Activated naive CD8-positive, alpha-beta T cell (primary cell): ENCODE data around the gene MCM8.
A peak's percentile ranks its signal among the peaks of the same experiment; 100 is the strongest.

Experiments used
- H3K27ac Mint-ChIP-seq: one replicate; pipeline ENCODE4 v1.8.0; 2021; ENCODE audit warnings: mixed read lengths
- H3K27me3 Mint-ChIP-seq: one replicate; pipeline ENCODE4 v1.8.0; 2021; ENCODE audit warnings: mixed read lengths
- H3K36me3 Mint-ChIP-seq: one replicate; pipeline ENCODE4 v1.8.0; 2021; ENCODE audit warnings: mixed read lengths
- H3K4me1 Mint-ChIP-seq: one replicate; pipeline ENCODE4 v1.8.0; 2021; ENCODE audit warnings: low read depth, mixed read lengths
- H3K4me3 Mint-ChIP-seq: one replicate; pipeline ENCODE4 v1.8.0; 2021; ENCODE audit warnings: mild to moderate bottlenecking, mixed read lengths
- H3K9me3 Mint-ChIP-seq: one replicate; pipeline ENCODE4 v1.8.0; 2021; ENCODE audit warnings: low read depth, mixed read lengths

Gene MCM8

DNA sequence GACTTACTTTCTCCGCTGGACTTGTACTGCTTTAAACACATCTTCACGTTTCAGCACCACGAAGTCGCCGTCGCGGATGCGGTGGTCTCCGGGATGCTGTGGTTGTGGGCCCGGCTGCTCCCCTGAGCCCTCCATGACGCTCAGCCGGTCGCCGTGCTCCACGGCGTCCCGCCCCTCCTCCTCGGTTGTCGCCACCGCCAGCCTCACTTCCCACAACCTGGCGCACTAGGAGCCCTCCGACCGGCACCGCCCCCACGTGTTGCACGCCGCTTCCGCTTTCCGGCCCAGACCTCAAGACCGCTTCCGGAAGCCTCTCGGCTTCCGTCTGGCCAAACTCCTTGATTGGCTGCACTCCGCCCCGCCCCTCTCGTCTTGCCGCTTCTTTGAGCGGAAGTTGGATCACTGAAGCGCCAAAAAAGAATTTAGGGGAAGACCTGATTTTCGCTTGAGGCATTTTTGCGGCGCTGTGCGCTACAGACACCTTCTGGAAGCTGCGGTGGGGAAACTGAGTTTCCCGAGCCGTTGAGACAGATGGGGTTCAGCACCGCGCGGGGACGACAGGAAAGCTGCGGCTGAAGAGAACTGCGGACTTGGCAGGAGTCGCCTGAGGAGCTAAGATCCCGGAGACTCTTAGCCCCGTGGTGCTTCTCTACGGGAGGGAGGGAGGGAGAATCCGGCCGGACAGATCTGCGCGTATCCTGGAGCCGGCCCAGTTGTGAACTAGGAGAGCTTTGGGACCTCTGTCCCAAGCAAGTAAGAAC is at the start of gene MCM8, which contains the start of gene TRMT6:
Gene MCM8, plus strand, starts transcription at position 382 of the 761 bp plus-strand sequence. CDS start 1,364 bp downstream, outside the sequence.
Gene TRMT6, minus strand, starts transcription at position 263 of the 761 bp plus-strand sequence. Its CDS starts 128 bp downstream, at position 135.
- Mint-ChIP-seq H3K9me3 (no peaks in the 10 kb centered on the region), H3K4me1 (peaks cover 40% of the 10 kb centered on the region), H3K36me3 (peaks cover 14% of the 10 kb centered on the region)

DNA sequence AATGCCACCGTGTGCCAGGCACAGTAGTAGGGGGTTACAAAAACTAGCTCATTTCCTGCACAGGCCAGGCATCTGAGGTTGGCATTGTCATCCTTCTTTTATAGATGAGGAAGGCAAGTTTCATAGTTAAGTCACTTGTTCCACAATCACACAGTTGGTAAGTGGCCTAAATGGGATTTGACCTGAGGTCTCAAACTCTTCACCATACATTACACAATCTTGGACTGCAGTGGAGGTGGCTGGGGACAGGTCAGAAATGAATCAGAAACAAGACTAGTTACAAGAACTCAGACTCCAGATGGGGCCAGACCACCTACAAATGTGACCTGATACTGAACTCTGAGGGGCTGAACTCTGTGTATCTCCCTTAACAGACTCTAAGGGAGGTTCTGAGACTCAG is 49.5 kb upstream of the MCM8 start:
- Mint-ChIP-seq H3K4me3 (no peak overlapping the region), H3K27ac (no peak overlapping the region), H3K9me3 (no peaks in the 10 kb centered on the region), H3K36me3 (no peaks in the 10 kb centered on the region), H3K4me1 (no peaks in the 10 kb centered on the region), H3K27me3 (peaks cover 23% of the 10 kb centered on the region)

More for the DNA sequence above, at the start of gene MCM8, which contains the start of gene TRMT6:
- Mint-ChIP-seq H3K27ac (peak within 1 kb of the TSS; percentile 96), H3K27me3 (no peaks in the 10 kb centered on the region), H3K4me3 (peak within 1 kb of the TSS; percentile 98)

DNA sequence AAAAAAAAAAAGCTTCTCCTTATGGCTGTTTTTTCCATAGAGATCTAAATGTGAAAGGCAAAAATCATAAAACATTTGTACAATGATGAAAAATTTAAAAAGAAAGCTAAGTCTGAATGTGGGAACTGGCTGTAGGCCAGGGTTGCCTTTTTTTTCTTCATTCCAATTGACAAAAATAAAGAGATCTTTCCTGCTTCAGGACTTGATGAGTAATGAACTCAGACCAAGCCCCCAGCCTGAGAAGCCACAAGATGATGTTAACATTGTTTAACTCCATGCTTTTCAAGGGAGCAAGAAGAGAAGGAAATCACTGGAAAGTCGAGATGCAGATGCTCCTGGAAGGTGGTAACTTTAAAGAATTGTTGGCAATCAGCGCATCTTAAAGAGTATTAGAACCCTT is 41.5 kb upstream of the MCM8 start:
- Mint-ChIP-seq H3K4me3 (no peak overlapping the region), H3K4me1 (peaks cover 10% of the 10 kb centered on the region)

DNA sequence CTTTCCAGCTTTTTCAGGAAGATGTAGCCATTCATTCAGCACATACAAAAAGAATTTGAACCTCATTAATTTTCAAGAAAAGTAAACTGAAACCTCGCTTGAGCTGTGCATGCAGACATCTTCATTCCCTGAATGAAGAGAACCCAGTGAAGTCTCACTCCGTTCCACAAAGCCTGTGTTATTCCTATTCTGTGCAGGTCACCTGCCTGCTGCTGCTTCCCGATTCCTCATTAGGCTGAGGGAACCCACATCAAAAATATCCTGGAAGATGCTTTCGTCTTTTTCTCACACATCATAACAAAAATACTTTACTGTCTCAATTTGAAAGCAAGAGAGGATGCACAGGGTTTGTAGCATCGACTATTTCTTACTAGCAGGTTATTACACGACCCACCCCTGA is 40.3 kb upstream of the MCM8 start:
- Mint-ChIP-seq H3K4me3 (peak overlapping the region; percentile 75), H3K9me3 (no peaks in the 10 kb centered on the region), H3K4me1 (peaks cover 10% of the 10 kb centered on the region), H3K27me3 (peaks cover 51% of the 10 kb centered on the region), H3K27ac (no peak overlapping the region), H3K36me3 (no peaks in the 10 kb centered on the region)

More for the DNA sequence above, 41.5 kb upstream of the MCM8 start:
- peaks cover 49% of the 10 kb centered on the region for H3K27me3 Mint-ChIP-seq
- H3K36me3 Mint-ChIP-seq = no peaks in the 10 kb centered on the region
- no peak overlapping the region for H3K27ac Mint-ChIP-seq
- no peaks in the 10 kb centered on the region for H3K9me3 Mint-ChIP-seq

DNA sequence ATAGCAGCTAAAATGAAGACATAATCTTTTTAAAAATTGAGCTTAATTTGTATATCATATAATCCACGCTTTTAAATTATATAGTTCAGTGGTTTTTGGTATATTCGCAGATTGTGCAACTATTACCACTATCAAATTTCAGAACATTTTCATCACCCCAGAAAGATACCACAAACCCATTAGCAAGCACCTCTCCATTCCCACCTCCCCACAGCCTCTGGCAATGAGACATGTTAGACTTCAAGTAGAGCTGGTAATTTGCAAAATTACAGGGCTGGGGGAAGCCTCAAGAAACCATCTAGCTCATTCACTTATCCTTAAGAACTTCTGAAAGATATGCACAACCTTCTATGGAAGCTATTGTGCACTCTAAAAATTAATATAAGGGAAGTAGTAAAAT is 37.3 kb upstream of the MCM8 start:
- no peaks in the 10 kb centered on the region for H3K9me3 Mint-ChIP-seq
- H3K4me3 Mint-ChIP-seq = no peak overlapping the region
- no peaks in the 10 kb centered on the region for H3K36me3 Mint-ChIP-seq
- H3K27me3 Mint-ChIP-seq = peaks cover 37% of the 10 kb centered on the region
- H3K4me1 Mint-ChIP-seq = peaks cover 10% of the 10 kb centered on the region
- H3K27ac Mint-ChIP-seq = no peak overlapping the region

DNA sequence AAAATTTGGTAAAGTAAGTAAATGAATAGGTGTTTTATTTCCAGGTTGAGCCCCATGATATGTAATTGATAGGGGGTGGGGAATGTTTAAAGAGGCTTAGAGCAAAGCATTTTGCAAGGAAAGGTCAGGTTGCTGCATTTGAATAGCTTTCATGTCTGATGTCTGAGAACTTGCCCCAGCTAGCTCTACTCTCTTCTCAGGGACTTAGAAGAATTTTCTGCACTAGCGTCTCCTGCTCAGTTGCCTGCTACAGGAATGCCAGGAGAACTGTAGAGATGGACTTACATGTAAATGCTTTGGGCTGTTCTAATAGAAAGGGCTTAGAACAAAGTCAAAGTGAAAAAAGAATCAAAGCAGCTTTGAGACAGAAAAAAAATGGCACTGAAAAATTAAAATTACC is 35.6 kb upstream of the MCM8 start:
- H3K27ac Mint-ChIP-seq = no peak overlapping the region
- H3K4me1 Mint-ChIP-seq = peaks cover 21% of the 10 kb centered on the region
- no peaks in the 10 kb centered on the region for H3K9me3 Mint-ChIP-seq
- H3K27me3 Mint-ChIP-seq = peaks cover 32% of the 10 kb centered on the region
- no peak overlapping the region for H3K4me3 Mint-ChIP-seq
- no peaks in the 10 kb centered on the region for H3K36me3 Mint-ChIP-seq

DNA sequence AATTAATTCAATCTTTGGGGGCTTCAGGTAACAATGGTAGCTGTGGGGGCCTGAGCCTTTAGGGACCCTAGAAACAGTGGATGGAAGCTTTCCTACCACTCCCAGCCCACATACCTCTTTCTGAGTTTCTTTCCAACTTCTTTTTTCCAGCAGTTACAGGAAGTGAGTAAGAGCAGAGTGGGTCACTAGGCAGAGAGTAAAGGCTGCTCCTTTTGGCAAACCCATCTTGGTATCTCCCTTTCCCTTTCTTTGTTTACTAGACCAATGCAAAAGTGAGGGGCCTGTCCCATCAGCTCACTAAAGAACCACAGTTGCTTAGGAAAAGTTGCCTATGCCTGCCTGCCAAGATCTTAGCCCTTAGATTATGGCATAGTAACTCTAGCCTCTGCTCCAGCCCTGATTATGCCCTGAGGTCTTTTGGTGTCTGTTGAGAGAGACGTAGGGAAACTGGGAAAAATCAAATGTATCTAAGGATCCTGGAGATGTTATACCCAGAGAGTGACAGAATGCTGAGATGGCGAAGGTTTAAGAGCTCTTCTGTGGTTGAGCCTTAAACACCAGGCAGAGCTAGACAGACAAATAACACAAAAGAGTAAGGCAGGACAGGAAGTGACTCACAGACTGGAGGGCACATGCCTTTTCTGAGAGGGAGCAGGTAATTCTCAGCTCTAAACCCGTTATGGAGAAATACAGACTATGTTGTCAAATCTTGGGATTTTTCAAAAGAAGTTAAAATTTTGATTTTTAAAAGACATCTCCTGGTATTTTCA is 31.4 kb upstream of the MCM8 start:
- Mint-ChIP-seq H3K4me3 (peak overlapping the region; percentile 31), H3K27me3 (peaks cover 12% of the 10 kb centered on the region), H3K36me3 (no peaks in the 10 kb centered on the region), H3K4me1 (peaks cover 15% of the 10 kb centered on the region), H3K27ac (peak overlapping the region; percentile 18), H3K9me3 (no peaks in the 10 kb centered on the region)

DNA sequence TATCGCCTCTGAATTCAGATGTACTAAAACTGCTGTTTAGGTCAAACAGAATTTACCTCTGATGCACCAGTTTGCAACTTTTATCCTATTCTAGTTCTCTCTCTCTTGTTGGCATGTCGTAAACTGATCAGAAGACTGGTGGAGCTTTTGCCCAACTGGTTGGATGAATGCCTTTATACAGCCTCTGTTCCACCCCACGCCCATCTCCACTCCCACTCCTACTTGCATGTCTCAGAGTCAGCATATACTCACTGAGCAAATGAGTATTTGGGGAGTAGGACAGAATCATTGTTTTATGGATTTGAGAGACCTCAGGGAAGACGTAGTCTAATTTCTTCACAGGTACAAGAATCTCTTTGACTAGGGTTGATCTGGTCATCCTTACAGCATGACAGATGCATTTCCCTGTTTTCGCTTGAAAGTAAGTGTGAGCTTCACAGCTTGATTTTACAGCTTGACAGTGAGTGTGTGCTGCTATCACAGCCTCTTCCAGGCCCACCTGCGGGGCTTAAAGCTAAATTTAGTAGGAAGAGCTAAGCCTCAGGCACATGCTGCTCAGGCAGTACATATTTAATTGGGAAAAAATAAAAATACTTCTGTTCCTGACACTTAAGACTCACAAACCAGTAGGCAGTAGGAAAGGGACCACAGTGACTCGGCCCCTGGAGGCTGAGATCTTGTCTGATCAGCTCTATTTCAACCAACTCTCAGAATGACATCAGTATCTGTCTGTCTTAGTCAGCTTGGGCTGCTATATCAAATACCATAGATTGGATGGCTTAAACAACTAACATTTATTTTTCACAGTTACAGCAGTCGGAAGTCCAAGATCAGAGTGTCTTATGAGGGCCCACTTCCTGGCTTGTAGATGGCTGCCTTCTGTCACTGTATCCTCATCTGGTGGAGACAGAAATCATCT is 30.6 kb upstream of the MCM8 start:
- Mint-ChIP-seq H3K4me1 (peaks cover 15% of the 10 kb centered on the region), H3K4me3 (no peak overlapping the region), H3K27ac (peak overlapping the region; percentile 25), H3K9me3 (no peaks in the 10 kb centered on the region), H3K36me3 (no peaks in the 10 kb centered on the region), H3K27me3 (peaks cover 6% of the 10 kb centered on the region)

DNA sequence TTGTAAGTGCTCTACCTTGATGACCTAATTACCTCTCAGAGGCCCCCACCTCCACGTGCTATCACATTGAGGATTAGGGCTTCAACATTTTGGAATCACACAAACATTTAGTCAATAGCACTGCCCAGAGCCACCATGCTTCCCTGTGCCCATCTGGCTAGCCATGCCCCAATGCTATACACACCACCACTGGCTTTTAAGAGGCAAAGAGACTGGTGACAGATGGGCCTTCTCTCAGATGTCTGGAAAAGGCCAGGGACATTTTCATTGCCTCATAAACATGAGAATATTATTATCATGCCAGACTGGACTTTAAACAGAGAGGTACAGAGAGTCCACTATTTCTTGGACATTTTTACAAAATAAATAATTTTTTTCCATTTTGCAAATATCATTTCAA is 29.9 kb upstream of the MCM8 start:
- no peak overlapping the region for H3K27ac Mint-ChIP-seq
- no peak overlapping the region for H3K4me3 Mint-ChIP-seq
- no peaks in the 10 kb centered on the region for H3K9me3 Mint-ChIP-seq
- H3K4me1 Mint-ChIP-seq = peaks cover 15% of the 10 kb centered on the region
- H3K36me3 Mint-ChIP-seq = no peaks in the 10 kb centered on the region
- H3K27me3 Mint-ChIP-seq = peaks cover 4% of the 10 kb centered on the region

DNA sequence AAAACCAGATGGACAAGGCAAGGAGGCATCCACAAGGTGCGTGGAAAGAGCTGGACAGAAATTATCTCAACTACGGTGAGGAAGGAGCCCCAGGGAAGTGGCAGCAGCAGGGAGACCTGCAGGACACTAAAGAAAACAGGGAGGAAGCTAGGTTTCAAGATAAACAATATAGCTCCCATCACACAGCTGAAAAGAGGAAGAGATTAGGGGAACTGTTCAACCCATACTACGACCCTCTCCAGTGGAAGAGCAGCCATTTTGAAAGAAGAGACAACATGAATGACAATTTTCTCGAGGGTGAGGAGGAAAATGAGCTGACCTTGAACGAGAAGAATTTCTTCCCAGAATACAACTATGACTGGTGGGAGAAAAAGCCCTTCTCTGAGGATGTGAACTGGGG is 27.0 kb upstream of the MCM8 start:
- H3K4me3 Mint-ChIP-seq = no peak overlapping the region
- H3K27me3 Mint-ChIP-seq = peaks cover 4% of the 10 kb centered on the region
- H3K27ac Mint-ChIP-seq = no peak overlapping the region
- no peaks in the 10 kb centered on the region for H3K9me3 Mint-ChIP-seq
- H3K4me1 Mint-ChIP-seq = peaks cover 15% of the 10 kb centered on the region
- no peaks in the 10 kb centered on the region for H3K36me3 Mint-ChIP-seq

DNA sequence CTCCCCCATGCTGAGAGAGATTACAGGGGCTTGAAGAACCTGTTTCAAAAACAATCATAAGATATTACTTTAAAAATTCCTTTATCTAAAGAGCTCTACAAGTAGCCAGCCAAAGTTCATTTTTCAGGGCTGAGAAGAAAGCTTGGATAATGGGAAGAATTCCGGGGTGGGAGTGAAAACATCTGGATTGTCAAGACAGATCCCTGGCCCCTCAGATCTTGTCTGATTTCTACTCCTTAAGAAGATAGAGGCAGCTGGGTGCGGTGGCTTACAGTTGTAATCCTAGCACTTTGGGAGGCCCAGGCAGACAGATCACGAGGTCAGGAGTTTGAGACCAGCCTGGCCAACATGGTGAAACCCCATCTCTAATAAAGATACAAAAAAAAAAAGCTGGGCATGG is 24.9 kb upstream of the MCM8 start:
- no peaks in the 10 kb centered on the region for H3K36me3 Mint-ChIP-seq
- H3K27me3 Mint-ChIP-seq = peaks cover 4% of the 10 kb centered on the region
- H3K27ac Mint-ChIP-seq = no peak overlapping the region
- H3K9me3 Mint-ChIP-seq = no peaks in the 10 kb centered on the region
- no peak overlapping the region for H3K4me3 Mint-ChIP-seq
- no peaks in the 10 kb centered on the region for H3K4me1 Mint-ChIP-seq

DNA sequence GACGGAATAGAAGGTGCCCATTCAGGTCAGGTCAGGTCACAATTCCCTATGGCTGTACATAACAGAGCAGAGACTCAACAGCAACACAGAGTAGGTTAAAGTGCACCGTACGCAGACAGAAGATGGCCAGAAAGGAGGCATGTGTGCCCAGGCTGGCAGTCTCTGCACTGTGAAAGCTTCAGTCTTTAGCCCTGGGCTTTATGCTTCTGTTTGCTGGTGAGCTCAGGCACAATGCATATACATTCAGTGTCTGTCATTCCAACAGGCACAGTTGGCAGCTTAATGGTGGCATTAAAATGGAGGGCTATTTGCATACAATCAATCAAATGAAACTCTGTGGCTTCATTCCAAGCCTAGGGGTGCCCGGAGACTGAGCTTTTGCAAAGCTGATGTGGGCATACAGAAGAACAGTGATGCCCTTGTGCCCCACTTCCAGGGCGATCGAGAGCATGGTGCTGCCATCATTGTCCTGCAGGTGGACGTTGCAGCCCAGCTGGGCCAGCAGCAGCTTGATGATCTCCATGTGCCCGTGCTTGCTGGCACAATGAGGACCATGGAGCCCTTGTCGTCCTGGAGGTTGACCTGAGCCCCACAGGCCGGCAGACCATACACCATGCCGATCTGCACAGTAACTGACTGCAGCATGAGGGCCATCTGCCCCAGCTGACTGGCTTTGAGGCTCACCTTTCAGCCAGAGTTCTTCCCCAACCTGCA is 22.5 kb upstream of the MCM8 start:
- peaks cover 3% of the 10 kb centered on the region for H3K27me3 Mint-ChIP-seq
- H3K27ac Mint-ChIP-seq = no peak overlapping the region
- no peaks in the 10 kb centered on the region for H3K9me3 Mint-ChIP-seq
- no peaks in the 10 kb centered on the region for H3K36me3 Mint-ChIP-seq
- no peaks in the 10 kb centered on the region for H3K4me1 Mint-ChIP-seq
- no peak overlapping the region for H3K4me3 Mint-ChIP-seq

DNA sequence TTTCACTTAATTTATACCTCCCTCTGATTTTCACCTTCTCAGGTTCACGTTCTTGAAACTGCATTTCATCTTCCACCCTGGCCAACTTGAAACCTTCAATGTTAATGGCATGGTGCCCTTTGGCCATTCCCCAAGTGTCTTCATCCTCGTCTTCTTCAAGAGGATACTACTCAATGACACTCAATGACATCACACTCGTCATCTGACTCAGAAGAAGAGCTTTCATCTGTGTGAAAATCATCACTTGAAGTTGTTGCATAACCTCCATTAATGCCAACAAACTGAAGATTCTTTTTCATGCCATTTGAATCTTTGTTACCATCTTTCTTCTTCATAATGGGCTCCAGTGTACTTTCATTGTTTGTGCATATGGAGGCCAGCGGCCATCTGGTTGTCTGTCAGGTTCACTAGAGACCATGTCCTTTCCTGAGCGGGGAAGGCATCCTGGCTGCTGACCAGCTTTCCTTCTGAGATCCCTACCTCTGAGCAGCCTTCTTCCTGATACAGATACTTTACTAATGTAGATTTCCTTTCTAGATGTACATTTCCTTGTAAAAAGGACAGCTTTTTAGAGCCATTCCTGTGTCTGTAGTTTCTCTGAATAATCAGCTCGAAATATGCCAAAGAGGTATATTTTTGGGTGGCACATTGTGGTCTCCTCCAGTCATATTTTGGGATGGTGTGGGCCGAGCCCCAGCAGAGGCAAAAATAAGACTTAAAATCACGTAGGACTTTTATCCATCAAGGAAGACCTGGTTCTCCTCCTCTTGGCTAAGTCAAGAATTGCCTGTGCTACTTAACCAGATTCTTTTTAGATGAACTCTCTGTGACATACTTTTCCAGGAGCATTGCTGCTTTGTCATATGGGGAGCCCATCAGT is 21.4 kb upstream of the MCM8 start:
- no peaks in the 10 kb centered on the region for H3K27me3 Mint-ChIP-seq
- no peak overlapping the region for H3K4me3 Mint-ChIP-seq
- no peaks in the 10 kb centered on the region for H3K9me3 Mint-ChIP-seq
- H3K4me1 Mint-ChIP-seq = no peaks in the 10 kb centered on the region
- no peaks in the 10 kb centered on the region for H3K36me3 Mint-ChIP-seq
- no peak overlapping the region for H3K27ac Mint-ChIP-seq
